Stomach (tissue), 19 donors: ENCODE data around the gene SETD9. TPM values are rescaled to one million over a fixed set of nuclear protein-coding genes. Genes with fewer than 3 reads are reported as not detected.

Experiments used
- DNase-seq, 2 donors: peaks; one replicate each; pipeline versions ENCODE4 v3.0.0 to v3.0.0-alpha.2; 2013 to 2019
- H3K27ac ChIP-seq, 5 donors: fragments of 200-600 bp in 4 of 5; sonication (generic) in 4 of 5; one replicate each; pipeline ENCODE4 v1.5.1; 2013 to 2019; ENCODE audit warnings: mild to moderate bottlenecking in 1 of 5, moderate library complexity in 1 of 5
- H3K27me3 ChIP-seq, 3 donors: fragments of 200-600 bp; sonication (generic); one replicate each; pipeline ENCODE4 v1.5.1; 2017 to 2019; ENCODE audit warnings: mixed run types in 1 of 3
- H3K36me3 ChIP-seq, 4 donors: fragments of 200-600 bp; sonication (generic); 1 replicate in 3 of 4; 2 replicates in 1 of 4; pipeline ENCODE4 v1.5.1; 2016 to 2019
- H3K4me1 ChIP-seq, 4 donors: fragments of 200-600 bp; sonication (generic); one replicate each; pipeline ENCODE4 v1.5.1; 2016 to 2019
- H3K4me3 ChIP-seq, 4 donors: fragments of 200-600 bp; sonication (generic) in 3 of 4; one replicate each; pipeline ENCODE4 v1.5.1; 2016 to 2019; ENCODE audit warnings: mild to moderate bottlenecking in 1 of 4
- H3K9me3 ChIP-seq, 4 donors: fragments of 200-600 bp; sonication (generic); one replicate each; pipeline ENCODE4 v1.5.1; 2016 to 2019
- CTCF ChIP-seq, 7 experiments: fragments of 450-650 bp in 4 of 7; fragments of 200-600 bp in 3 of 7; sonication (generic) in 3 of 7; IDR thresholded peaks; one replicate each; pipeline ENCODE4 v1.5.1; 2016 to 2019; ENCODE audit warnings: antibody characterized with exemption in 7 of 7, control low read depth in 2 of 7, mild to moderate bottlenecking in 1 of 7
- EP300 ChIP-seq: sonication (generic); formaldehyde crosslinking; IDR thresholded peaks from one replicate; pipeline ENCODE4 v1.6.1; 2017; ENCODE audit warnings: antibody characterized with exemption
- POLR2A ChIP-seq, 4 donors: fragments of 450-650 bp; IDR thresholded peaks; one replicate each; pipeline ENCODE4 v1.6.1; 2016; ENCODE audit warnings: antibody characterized with exemption in 4 of 4, control low read depth in 2 of 4, mild to moderate bottlenecking in 1 of 4, moderate library complexity in 1 of 4
- POLR2AphosphoS5 ChIP-seq, 3 donors: sonication (generic); formaldehyde crosslinking; IDR thresholded peaks; one replicate each; pipeline ENCODE4 v1.6.1; 2016; ENCODE audit warnings: antibody characterized with exemption in 3 of 3
- whole genome bisulfite sequencing, 5 donors: extraction: QIAGEN DNeasy Blood & Tissue Kit in 3 of 5; methylation state at CpG; one replicate each; pipeline versions ENCODE4 v1.1.5 to v1.1.7; 2013 to 2018; 5-methylcytosine and 5-hydroxymethylcytosine counted together
- intact Hi-C: fragments of 100-400 bp; cut with DNase I; formaldehyde crosslinking; loops from one replicate; pipeline ENCODE4 v1.15.1; 2023; ENCODE audit warnings: low total_unique reads
- long read RNA-seq, 10 donors: transcript quantifications; one replicate each; lab custom pipeline, GENCODE V29; 2026
- polyA plus RNA-seq, 3 donors: library from polyadenylated mRNA; stranded (reverse); fragments of 200-250 nt; gene quantifications; one replicate each; pipeline ENCODE4 v1.2.3, GENCODE V29; 2013
- total RNA-seq, 5 donors: library from RNA; depleted of rRNA; stranded (reverse); fragments of >200 nt; gene quantifications; one replicate each; pipeline versions ENCODE4 v1.1.0 to v1.2.3, GENCODE V29; 2014 to 2016
- donor health status: healthy with polysubstance abuse.
- donor health status: Bipolar disorder and iron deficiency.
- donor health status: healthy.

The SETD9 gene
- total RNA-seq (10 to 100 TPM in 1 of 5 donors, 1 to 10 TPM in 3, not detected in 1; 1.0 to 46.7 (median 9.4) TPM), polyA plus RNA-seq (10 to 100 TPM in 2 of 3 donors, 1 to 10 TPM in 1; 8.2 to 11.1 (median 10.5) TPM)
- long read RNA-seq, donor 1, partial matches to known transcripts: 0 of 1 reads
- long read RNA-seq, donor 1, other reads (novel, unspliced or antisense): 0 of 1 reads
- long read RNA-seq, donor 2, partial matches to known transcripts: 0 of 2 reads
- long read RNA-seq, donor 2, other reads (novel, unspliced or antisense): 0 of 2 reads
- long read RNA-seq, donor 3, partial matches to known transcripts: 0 of 4 reads
- long read RNA-seq, donor 3, other reads (novel, unspliced or antisense): 0 of 4 reads
- long read RNA-seq, donor 4, partial matches to known transcripts: 0 of 1 reads
- long read RNA-seq, donor 4, other reads (novel, unspliced or antisense): 0 of 1 reads
- long read RNA-seq, donor 5, partial matches to known transcripts: 0 of 4 reads
- long read RNA-seq, donor 5, other reads (novel, unspliced or antisense): 0 of 4 reads
- long read RNA-seq, donor 6, partial matches to known transcripts: 0 of 9 reads
- long read RNA-seq, donor 6, other reads (novel, unspliced or antisense): 0 of 9 reads
- long read RNA-seq, donor 7, partial matches to known transcripts: 0 of 7 reads
- long read RNA-seq, donor 7, other reads (novel, unspliced or antisense): 0 of 7 reads
- long read RNA-seq, donor 8, partial matches to known transcripts: 0 of 6 reads
- long read RNA-seq, donor 8, other reads (novel, unspliced or antisense): 0 of 6 reads
- long read RNA-seq, donor 9, partial matches to known transcripts: 0 of 3 reads
- long read RNA-seq, donor 9, other reads (novel, unspliced or antisense): 0 of 3 reads
- long read RNA-seq, donor 10, partial matches to known transcripts: 0 of 3 reads
- long read RNA-seq, donor 10, other reads (novel, unspliced or antisense): 0 of 3 reads

- peak; percentile 99 for DNase-seq
- Histone ChIP-seq H3K27ac (peak within 1 kb of the TSS; percentile 90 to 97 (median 93)), H3K4me1 (peaks cover 0 to 17% (median 9%) of the 10 kb centered on the region in 4 donors), H3K27me3 (no peaks in the 10 kb centered on the region), H3K4me3 (peak within 1 kb of the TSS; percentile 51 to 72 (median 61)), H3K36me3 (no peaks in the 10 kb centered on the region), H3K9me3 (no peaks in the 10 kb centered on the region)
- intact Hi-C loops: loop anchor here (10.0 kb wide), 2 partner anchors 45 to 305 kb away; partner anchors contain the start of gene MIER3
- WGBS, 5 donors: 0 to 1% (median 0%) methylated on average over 35 to 84 of the region's 84 CpGs
- no peak for TF ChIP-seq CTCF (IDR thresholded peaks at IDR 0.05)
- peak in 2 of 4 donors; percentile 10 to 15 for TF ChIP-seq POLR2A (IDR thresholded peaks at IDR 0.05)
- TF ChIP-seq EP300: no peak
- peak; percentile 49 to 85 (median 80) for TF ChIP-seq POLR2AphosphoS5 (IDR thresholded peaks at IDR 0.05)
These were observed at the start of gene SETD9 for GRCh38 chr5:56909294-56910209. TSS of gene SETD9 (plus strand) at chr5:56909596. CDS start at chr5:56909646, 50 bp downstream.

- intact Hi-C loops: no loop called here
- H3K36me3 ChIP-seq: peaks cover 0 to 67% (median 62%) of the 10 kb centered on the region in 4 donors
- H3K27me3 ChIP-seq: no peaks in the 10 kb centered on the region
- WGBS, 5 donors: 89 to 91% (median 90%) methylated on average over 4 of the region's 4 CpGs
- no peaks in the 10 kb centered on the region for H3K9me3 ChIP-seq
- DNase-seq: no peak
- H3K4me1 ChIP-seq: peaks cover 0 to 11% (median 4%) of the 10 kb centered on the region in 4 donors
- H3K4me3 ChIP-seq: no peak overlapping the region
- no peak for TF ChIP-seq POLR2A (IDR thresholded peaks at IDR 0.05)
- TF ChIP-seq CTCF (IDR thresholded peaks at IDR 0.05): no peak
- TF ChIP-seq POLR2AphosphoS5 (IDR thresholded peaks at IDR 0.05): no peak
- no peak for TF ChIP-seq EP300
- H3K27ac ChIP-seq: no peak overlapping the region
These were observed 47.4 kb upstream of the SETD9 start for GRCh38 chr5:56861893-56862485.

GRCh38 chr5:56862909-56863308, 46.5 kb upstream of the SETD9 start:
- no peak for DNase-seq
- no peak overlapping the region for H3K4me3 ChIP-seq
- intact Hi-C loops: no loop called here
- WGBS, 5 donors: 79 to 99% (median 95%) methylated on average over 3 of the region's 3 CpGs
- H3K27ac ChIP-seq: no peak overlapping the region
- peaks cover 0 to 70% (median 60%) of the 10 kb centered on the region in 4 donors for H3K36me3 ChIP-seq
- no peak for TF ChIP-seq POLR2AphosphoS5 (IDR thresholded peaks at IDR 0.05)
- TF ChIP-seq EP300: no peak
- no peak for TF ChIP-seq POLR2A (IDR thresholded peaks at IDR 0.05)
- no peak for TF ChIP-seq CTCF (IDR thresholded peaks at IDR 0.05)
- H3K27me3 ChIP-seq: no peaks in the 10 kb centered on the region
- H3K9me3 ChIP-seq: no peaks in the 10 kb centered on the region
- H3K4me1 ChIP-seq: peaks cover 0 to 10% (median 4%) of the 10 kb centered on the region in 4 donors
